Mesendoderm (in vitro differentiated cells): Measurements from ENCODE around the gene OLR1.
"Not testable (repeated sequence)": the region's sequence is repeated elsewhere in the genome, so short reads cannot be mapped to it uniquely, and the experiment has no call there.

Experiments used
- DNase-seq: peaks from one replicate; pipeline ENCODE4 v3.0.0; 2013
- H2AK5ac ChIP-seq: 2 replicates; pipeline ENCODE4 v1.6.1; 2013; ENCODE audit warnings: low read length, inconsistent platforms
- H2BK120ac ChIP-seq: 2 replicates; pipeline ENCODE4 v1.6.1; 2013; ENCODE audit warnings: low read depth, mild to moderate bottlenecking, low read length, moderate library complexity, mixed read lengths
- H2BK15ac ChIP-seq: replicated peaks from 2 replicates; pipeline ENCODE4 v1.6.1; 2013; ENCODE audit warnings: low read depth, mild to moderate bottlenecking, moderate library complexity
- H2BK5ac ChIP-seq: 2 replicates; pipeline ENCODE4 v1.6.1; 2013; ENCODE audit warnings: low read length, inconsistent platforms
- H3K18ac ChIP-seq: 2 replicates; pipeline ENCODE4 v1.6.1; 2013; ENCODE audit warnings: mild to moderate bottlenecking, low read length, mixed read lengths
- H3K23ac ChIP-seq: one replicate; pipeline ENCODE4 v1.6.1; 2013; ENCODE audit warnings: low read length
- H3K27ac ChIP-seq: 2 replicates; pipeline ENCODE4 v1.5.1; 2013; ENCODE audit warnings: low read depth, mild to moderate bottlenecking, inconsistent platforms, low read length, moderate library complexity
- H3K27me3 ChIP-seq: 2 replicates; pipeline ENCODE4 v1.6.1; 2013; ENCODE audit warnings: low read length, control low read depth, mild to moderate bottlenecking, inconsistent platforms; ENCODE audit not compliant: insufficient read depth, poor library complexity
- H3K36me3 ChIP-seq: 2 replicates; pipeline ENCODE4 v1.6.1; 2013; ENCODE audit warnings: low read length, inconsistent platforms; ENCODE audit not compliant: control insufficient read depth, insufficient read depth
- H3K4ac ChIP-seq: one replicate; pipeline ENCODE4 v1.6.1; 2013; ENCODE audit warnings: low read depth, mild to moderate bottlenecking, low read length, moderate library complexity
- H3K4me1 ChIP-seq: 2 replicates; pipeline ENCODE4 v1.6.1; 2013; ENCODE audit warnings: low read depth, low read length, inconsistent platforms; ENCODE audit not compliant: control insufficient read depth
- H3K4me2 ChIP-seq: 2 replicates; pipeline ENCODE4 v1.6.1; 2013; ENCODE audit warnings: low read length
- H3K4me3 ChIP-seq: 2 replicates; pipeline ENCODE4 v1.5.1; 2013; ENCODE audit warnings: mild to moderate bottlenecking, low read length
- H3K56ac ChIP-seq: one replicate; pipeline ENCODE4 v1.6.1; 2013; ENCODE audit warnings: low read length
- H3K79me1 ChIP-seq: 2 replicates; pipeline ENCODE4 v1.6.1; 2013; ENCODE audit warnings: low read length, inconsistent platforms
- H3K79me2 ChIP-seq: 2 replicates; pipeline ENCODE4 v1.6.1; 2013; ENCODE audit warnings: mild to moderate bottlenecking, low read length; ENCODE audit not compliant: control insufficient read depth, insufficient read depth
- H3K9ac ChIP-seq: 2 replicates; pipeline ENCODE4 v1.6.1; 2013; ENCODE audit warnings: low read length, inconsistent platforms
- H4K5ac ChIP-seq: one replicate; pipeline ENCODE4 v1.6.1; 2013; ENCODE audit warnings: low read length
- H4K8ac ChIP-seq: one replicate; pipeline ENCODE4 v1.6.1; 2013; ENCODE audit warnings: low read depth, mild to moderate bottlenecking, control low read depth, low read length, moderate library complexity
- WGBS: extraction: QIAGEN DNeasy Blood & Tissue Kit; methylation state at CpG from one replicate; pipeline ENCODE4 v1.1.7; 2013; ENCODE audit warnings: low lambda C conversion rate, missing lambda C conversion rate; ENCODE audit not compliant: insufficient coverage; ENCODE audit errors: extremely low coverage; 5-methylcytosine and 5-hydroxymethylcytosine counted together

OLR1 gene

GRCh38 chr12:10189653-10190052 lies 17.7 kb upstream of the OLR1 start:
- H3K9ac ChIP-seq: no peak overlapping the region
- H3K79me2 ChIP-seq: no peaks in the 10 kb centered on the region
- DNase-seq: no peak
- H4K5ac ChIP-seq: no peak overlapping the region
- no peak overlapping the region for H3K4me3 ChIP-seq
- H4K8ac ChIP-seq: no peak overlapping the region
- peak overlapping the region; percentile 56 for H3K56ac ChIP-seq
- no peaks in the 10 kb centered on the region for H3K27me3 ChIP-seq
- H3K4me1 ChIP-seq: peaks cover 2% of the 10 kb centered on the region
- H2BK120ac ChIP-seq: no peak overlapping the region
- H3K27ac ChIP-seq: peak overlapping the region; percentile 31
- H3K36me3 ChIP-seq: no peaks in the 10 kb centered on the region
- H3K4me2 ChIP-seq: no peak overlapping the region
- H3K4ac ChIP-seq: no peak overlapping the region
- H2BK5ac ChIP-seq: no peak overlapping the region
- H3K23ac ChIP-seq: no peak overlapping the region
- no peaks in the 10 kb centered on the region for H3K79me1 ChIP-seq
- no peak overlapping the region for H2AK5ac ChIP-seq
- no CpG with 5 or more reads among the region's 5 CpGs for WGBS
- no peak overlapping the region for H3K18ac ChIP-seq
- H2BK15ac ChIP-seq: no peak overlapping the region

- H2BK5ac ChIP-seq, H3K79me1 ChIP-seq, H3K56ac ChIP-seq, DNase-seq, H3K27me3 ChIP-seq, H3K4me3 ChIP-seq, H3K79me2 ChIP-seq, H4K8ac ChIP-seq, H3K36me3 ChIP-seq, H2BK120ac ChIP-seq, H3K18ac ChIP-seq, H3K4me2 ChIP-seq, H2AK5ac ChIP-seq, H2BK15ac ChIP-seq, H3K9ac ChIP-seq, H3K4me1 ChIP-seq, H3K27ac ChIP-seq, H3K23ac ChIP-seq, H4K5ac ChIP-seq, H3K4ac ChIP-seq: not testable (repeated sequence)
- WGBS: no CpG with 5 or more reads among the region's 6 CpGs
Measured at GRCh38 chr12:10186958-10187357, 15.0 kb upstream of the OLR1 start.

DNA sequence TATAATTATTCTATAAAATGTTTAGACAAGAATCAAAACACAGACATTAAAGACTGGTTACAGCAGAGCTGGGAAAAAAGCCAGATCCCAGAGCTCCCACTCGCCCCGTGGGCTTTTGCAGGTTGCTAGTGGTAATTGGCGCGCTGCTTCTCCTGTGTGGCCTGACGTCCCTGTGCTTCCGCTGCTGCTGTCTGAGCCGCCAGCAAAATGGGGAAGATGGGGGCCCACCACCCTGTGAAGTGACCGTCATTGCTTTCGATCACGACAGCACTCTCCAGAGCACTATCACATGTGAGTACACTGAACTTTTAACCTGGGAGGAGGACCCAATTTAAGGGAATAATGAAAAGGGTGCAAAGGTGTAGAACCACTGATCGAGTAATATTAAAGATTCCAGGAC lies 14.4 kb upstream of the OLR1 start:
- H3K36me3 ChIP-seq: no peaks in the 10 kb centered on the region
- no peak overlapping the region for H4K5ac ChIP-seq
- no CpG with 5 or more reads among the region's 11 CpGs for WGBS
- no peaks in the 10 kb centered on the region for H3K27me3 ChIP-seq
- H2BK5ac ChIP-seq: no peak overlapping the region
- H3K4me3 ChIP-seq: no peak overlapping the region
- no peak overlapping the region for H3K9ac ChIP-seq
- no peak for DNase-seq
- H3K27ac ChIP-seq: no peak overlapping the region
- no peak overlapping the region for H3K4me2 ChIP-seq
- peak overlapping the region; percentile 60 for H3K56ac ChIP-seq
- H4K8ac ChIP-seq: no peak overlapping the region
- H2BK15ac ChIP-seq: no peak overlapping the region
- no peaks in the 10 kb centered on the region for H3K79me2 ChIP-seq
- no peak overlapping the region for H3K18ac ChIP-seq
- H2BK120ac ChIP-seq: no peak overlapping the region
- peaks cover 8% of the 10 kb centered on the region for H3K4me1 ChIP-seq
- no peak overlapping the region for H2AK5ac ChIP-seq
- H3K23ac ChIP-seq: peak overlapping the region; percentile 24
- H3K79me1 ChIP-seq: no peaks in the 10 kb centered on the region
- H3K4ac ChIP-seq: peak overlapping the region; percentile 24

DNA sequence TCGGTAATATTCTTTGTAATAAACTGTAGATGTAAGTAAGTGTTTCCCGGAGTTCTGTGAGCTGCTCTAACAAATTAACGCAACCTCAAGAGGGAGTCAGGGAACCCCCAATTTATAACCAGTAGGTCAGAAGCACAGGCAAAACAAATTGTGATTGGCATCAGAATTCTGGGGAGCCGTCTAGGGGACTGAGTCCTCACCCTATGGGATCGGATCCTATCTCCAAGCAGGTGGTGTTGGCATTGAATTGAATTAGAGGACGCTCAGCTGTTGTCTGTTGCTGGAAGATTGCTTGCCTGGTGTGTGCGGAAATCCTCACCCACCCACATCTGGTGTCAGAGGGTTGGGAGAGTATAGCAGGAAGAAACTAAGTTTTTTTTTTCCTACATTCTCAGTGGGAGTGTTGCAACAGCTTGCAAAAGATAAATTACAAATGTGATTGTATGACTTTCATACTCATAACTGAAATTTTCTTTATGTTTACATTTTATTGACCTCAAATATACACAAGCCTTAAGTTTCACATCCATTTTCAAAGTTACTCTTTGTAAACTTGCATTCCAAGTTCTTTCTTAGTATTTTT lies 12.4 kb upstream of the OLR1 start:
- H3K4ac ChIP-seq: peak overlapping the region; percentile 6
- H3K9ac ChIP-seq: no peak overlapping the region
- no peak for DNase-seq
- no peak overlapping the region for H4K8ac ChIP-seq
- no peak overlapping the region for H3K18ac ChIP-seq
- no peaks in the 10 kb centered on the region for H3K79me1 ChIP-seq
- H3K27me3 ChIP-seq: no peaks in the 10 kb centered on the region
- H2BK5ac ChIP-seq: no peak overlapping the region
- H3K4me2 ChIP-seq: no peak overlapping the region
- no peaks in the 10 kb centered on the region for H3K36me3 ChIP-seq
- no peaks in the 10 kb centered on the region for H3K79me2 ChIP-seq
- H2AK5ac ChIP-seq: no peak overlapping the region
- H3K56ac ChIP-seq: no peak overlapping the region
- no peak overlapping the region for H3K27ac ChIP-seq
- no CpG with 5 or more reads among the region's 7 CpGs for WGBS
- H2BK120ac ChIP-seq: no peak overlapping the region
- H3K4me1 ChIP-seq: peaks cover 10% of the 10 kb centered on the region
- no peak overlapping the region for H4K5ac ChIP-seq
- no peak overlapping the region for H2BK15ac ChIP-seq
- no peak overlapping the region for H3K4me3 ChIP-seq
- H3K23ac ChIP-seq: no peak overlapping the region

GRCh38 chr12:10182354-10183049 lies 10.6 kb upstream of the OLR1 start:
- H3K18ac ChIP-seq: peak overlapping the region; percentile 39
- no peak overlapping the region for H3K9ac ChIP-seq
- H2BK5ac ChIP-seq: no peak overlapping the region
- H4K8ac ChIP-seq: no peak overlapping the region
- no peaks in the 10 kb centered on the region for H3K79me1 ChIP-seq
- H3K23ac ChIP-seq: no peak overlapping the region
- no peak overlapping the region for H3K4me3 ChIP-seq
- no peak overlapping the region for H3K27ac ChIP-seq
- no peak for DNase-seq
- H2BK120ac ChIP-seq: peak overlapping the region; percentile 28
- no peak overlapping the region for H3K4me2 ChIP-seq
- H3K4ac ChIP-seq: no peak overlapping the region
- no peaks in the 10 kb centered on the region for H3K36me3 ChIP-seq
- H3K56ac ChIP-seq: no peak overlapping the region
- no CpG with 5 or more reads among the region's 5 CpGs for WGBS
- peaks cover 14% of the 10 kb centered on the region for H3K4me1 ChIP-seq
- H2AK5ac ChIP-seq: no peak overlapping the region
- no peak overlapping the region for H4K5ac ChIP-seq
- no peaks in the 10 kb centered on the region for H3K79me2 ChIP-seq
- H2BK15ac ChIP-seq: no peak overlapping the region
- H3K27me3 ChIP-seq: no peaks in the 10 kb centered on the region

DNA sequence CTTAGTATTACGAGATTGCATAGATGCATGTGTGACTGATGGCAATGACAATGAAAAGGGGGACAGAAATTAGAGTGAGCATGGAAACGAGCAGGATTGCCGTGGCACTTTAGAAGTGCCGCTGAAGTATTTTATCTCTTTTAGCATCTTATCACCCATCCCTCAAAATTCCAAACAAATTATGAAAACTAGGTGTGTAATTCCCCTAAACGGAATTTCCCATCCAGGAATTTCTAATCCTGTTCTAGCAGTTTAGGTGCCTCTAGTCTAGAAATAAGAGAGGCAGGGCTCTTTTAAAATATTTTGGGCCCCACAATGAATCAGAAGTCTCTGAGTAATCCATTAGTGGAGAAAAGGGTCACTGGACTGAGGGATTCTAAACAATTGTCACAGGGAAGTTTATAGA lies 7.8 kb upstream of the OLR1 start:
- H3K79me1 ChIP-seq: no peaks in the 10 kb centered on the region
- H4K5ac ChIP-seq: no peak overlapping the region
- H3K4me2 ChIP-seq: no peak overlapping the region
- no peaks in the 10 kb centered on the region for H3K27me3 ChIP-seq
- H3K23ac ChIP-seq: no peak overlapping the region
- no peaks in the 10 kb centered on the region for H3K79me2 ChIP-seq
- DNase-seq: peak; percentile 40
- H4K8ac ChIP-seq: no peak overlapping the region
- H2BK5ac ChIP-seq: no peak overlapping the region
- no peak overlapping the region for H3K56ac ChIP-seq
- no peaks in the 10 kb centered on the region for H3K36me3 ChIP-seq
- H3K18ac ChIP-seq: peak overlapping the region; percentile 28
- no peak overlapping the region for H3K4ac ChIP-seq
- H2BK120ac ChIP-seq: no peak overlapping the region
- H2AK5ac ChIP-seq: no peak overlapping the region
- no CpG with 5 or more reads among the region's 5 CpGs for WGBS
- H2BK15ac ChIP-seq: no peak overlapping the region
- no peak overlapping the region for H3K9ac ChIP-seq
- H3K4me3 ChIP-seq: no peak overlapping the region
- H3K27ac ChIP-seq: no peak overlapping the region
- H3K4me1 ChIP-seq: peaks cover 17% of the 10 kb centered on the region
